IMR-90 (cell line): ENCODE measurements around the gene LRRFIP1. TPM values are rescaled to one million over a fixed set of nuclear protein-coding genes. Genes with fewer than 3 reads are reported as not detected.

Experiments used
- ATAC-seq: fragments of 200-7000 bp; cut with Tn5 transposase; 2 replicates; pipeline ENCODE4 v1.9.1; 2020; ENCODE audit warnings: low read depth, mild to moderate bottlenecking, moderate library complexity
- BruUV-seq: library from RNA; stranded (reverse); fragments of 400-500 nt; replicated peaks from 2 replicates; lab custom pipeline; 2021; lab: Mats Ljungman, UMichigan
- CTCF ChIA-PET: fragments of 300-600 bp; formaldehyde crosslinking; extraction: SDS; loops from one replicate; lab custom pipeline; 2021; ENCODE audit warnings: antibody characterized with exemption; lab: Yijun Ruan, JAX
- POLR2A ChIA-PET: fragments of 300-600 bp; sonication (Branson Sonifier 250); formaldehyde crosslinking; loops from one replicate; lab custom pipeline; 2022; ENCODE audit warnings: antibody characterized with exemption; ENCODE audit not compliant: unreplicated experiment; lab: Charles Lee
- DNase-seq: peaks from one replicate; pipeline ENCODE4 v3.0.0; 2013
- H2AFZ ChIP-seq: replicated peaks from 2 replicates; pipeline ENCODE3; 2013; ENCODE audit warnings: low read length, mild to moderate bottlenecking; ENCODE audit not compliant: poor library complexity
- H2AK5ac ChIP-seq: 2 replicates; pipeline ENCODE4 v1.6.1; 2013; ENCODE audit warnings: low read depth, low read length, inconsistent platforms
- H2AK9ac ChIP-seq: replicated peaks from 2 replicates; pipeline ENCODE3; 2013; ENCODE audit warnings: mild to moderate bottlenecking, low read depth, low read length, moderate library complexity; ENCODE audit not compliant: poor library complexity
- H2BK120ac ChIP-seq: 2 replicates; pipeline ENCODE4 v1.6.1; 2013; ENCODE audit warnings: low read depth, low read length, inconsistent platforms
- H2BK15ac ChIP-seq: 3 replicates; pipeline ENCODE4 v1.6.1; 2013; ENCODE audit warnings: low read depth, low read length, inconsistent platforms
- H2BK20ac ChIP-seq: 2 replicates; pipeline ENCODE4 v1.6.1; 2013; ENCODE audit warnings: low read depth, mild to moderate bottlenecking, inconsistent platforms, low read length, moderate library complexity
- H2BK5ac ChIP-seq: 2 replicates; pipeline ENCODE4 v1.6.1; 2013; ENCODE audit warnings: mild to moderate bottlenecking, low read depth, low read length, inconsistent platforms; ENCODE audit not compliant: poor library complexity, severe bottlenecking
- H3K14ac ChIP-seq: replicated peaks from 2 replicates; pipeline ENCODE4 v1.6.1; 2013; ENCODE audit warnings: low read depth, low read length, inconsistent platforms
- H3K18ac ChIP-seq: 2 replicates; pipeline ENCODE4 v1.6.1; 2013; ENCODE audit warnings: low read depth, low read length, control low read depth
- H3K23ac ChIP-seq: 2 replicates; pipeline ENCODE4 v1.6.1; 2013; ENCODE audit warnings: low read depth, low read length, inconsistent platforms
- H3K27ac ChIP-seq: 2 replicates; pipeline ENCODE4 v1.5.1; 2013; ENCODE audit warnings: mild to moderate bottlenecking, control low read depth, low read length; ENCODE audit not compliant: insufficient read depth
- H3K27me3 ChIP-seq: 2 replicates; pipeline ENCODE4 v1.6.1; 2013; ENCODE audit warnings: low read length; ENCODE audit not compliant: control insufficient read depth, insufficient read depth
- H3K36me3 ChIP-seq: 2 replicates; pipeline ENCODE4 v1.6.1; 2013; ENCODE audit warnings: low read length, mixed read lengths; ENCODE audit not compliant: control insufficient read depth, insufficient read depth
- H3K4ac ChIP-seq: 2 replicates; pipeline ENCODE4 v1.6.1; 2013; ENCODE audit warnings: low read depth, low read length, inconsistent platforms
- H3K4me1 ChIP-seq: 2 replicates; pipeline ENCODE4 v1.6.1; 2013; ENCODE audit warnings: low read length, mixed read lengths; ENCODE audit not compliant: control insufficient read depth, insufficient read depth
- H3K4me2 ChIP-seq: 2 replicates; pipeline ENCODE4 v1.6.1; 2013; ENCODE audit warnings: low read depth, mild to moderate bottlenecking, control low read depth, low read length, moderate library complexity
- H3K4me3 ChIP-seq: 2 replicates; pipeline ENCODE4 v1.5.1; 2013; ENCODE audit warnings: low read depth, mild to moderate bottlenecking, control low read depth, low read length, moderate library complexity; ENCODE audit not compliant: insufficient read depth
- H3K56ac ChIP-seq: 2 replicates; pipeline ENCODE4 v1.6.1; 2013; ENCODE audit warnings: low read length, inconsistent platforms; ENCODE audit not compliant: insufficient read depth; ENCODE audit errors: extremely low read depth
- H3K79me1 ChIP-seq, 2 experiments: 2 replicates each; pipeline ENCODE4 v1.6.1; 2013; ENCODE audit warnings: low read length in 2 of 2, inconsistent platforms in 1 of 2, low read depth in 1 of 2
- H3K9ac ChIP-seq: 2 replicates; pipeline ENCODE4 v1.6.1; 2013; ENCODE audit warnings: low read depth, low read length, control low read depth
- H3K9me1 ChIP-seq: 2 replicates; pipeline ENCODE4 v1.6.1; 2013; ENCODE audit warnings: low read length, inconsistent platforms; ENCODE audit not compliant: insufficient read depth
- H3K9me3 ChIP-seq: 2 replicates; pipeline ENCODE4 v1.6.1; 2013; ENCODE audit warnings: low read length; ENCODE audit not compliant: control insufficient read depth, insufficient read depth
- H4K20me1 ChIP-seq: 2 replicates; pipeline ENCODE4 v1.6.1; 2013; ENCODE audit warnings: low read length, inconsistent platforms; ENCODE audit not compliant: insufficient read depth
- H4K5ac ChIP-seq: 2 replicates; pipeline ENCODE4 v1.6.1; 2013; ENCODE audit warnings: mild to moderate bottlenecking, low read depth, low read length, control low read depth
- H4K8ac ChIP-seq, 2 experiments: 2 replicates each; pipeline ENCODE4 v1.6.1; 2013; ENCODE audit warnings: low read depth in 2 of 2, low read length in 2 of 2, control low read depth in 1 of 2, inconsistent platforms in 1 of 2
- H4K91ac ChIP-seq: 2 replicates; pipeline ENCODE4 v1.6.1; 2013; ENCODE audit warnings: low read depth, low read length, inconsistent platforms; ENCODE audit not compliant: insufficient read depth
- BHLHE40 ChIP-seq: fragments of 150-350 bp; IDR thresholded peaks from 2 replicates; pipeline ENCODE4 v1.6.1; 2016; ENCODE audit warnings: mild to moderate bottlenecking, low read depth, low read length
- CEBPB ChIP-seq: IDR thresholded peaks from 2 replicates; pipeline ENCODE4 v1.6.1; 2012; ENCODE audit warnings: low read depth, low read length, improper control_type of control experiment
- CTCF ChIP-seq: conservative IDR thresholded peaks from 2 replicates; pipeline ENCODE4 v1.5.1; 2012; ENCODE audit warnings: mild to moderate bottlenecking, low read depth, low read length, improper control_type of control experiment
- MAFK ChIP-seq: IDR thresholded peaks from 2 replicates; pipeline ENCODE4 v1.6.1; 2012; ENCODE audit warnings: low read depth, low read length, improper control_type of control experiment
- MAZ ChIP-seq: IDR thresholded peaks from 2 replicates; pipeline ENCODE4 v1.6.1; 2012; ENCODE audit warnings: low read depth, mild to moderate bottlenecking, low read length, improper control_type of control experiment, moderate library complexity, borderline replicate concordance
- RAD21 ChIP-seq: IDR thresholded peaks from 2 replicates; pipeline ENCODE4 v1.6.1; 2012; ENCODE audit warnings: low read length, improper control_type of control experiment
- RFX5 ChIP-seq: IDR thresholded peaks from 2 replicates; pipeline ENCODE4 v1.8.0; 2012; ENCODE audit warnings: low read depth, mild to moderate bottlenecking, low read length, moderate library complexity
- SMC3 ChIP-seq: fragments of 150-350 bp; IDR thresholded peaks from 2 replicates; pipeline ENCODE4 v1.6.1; 2016; ENCODE audit warnings: low read depth, mild to moderate bottlenecking, antibody characterized with exemption, low read length, moderate library complexity
- WGBS, 2 experiments: methylation state at CpG; one replicate each; pipeline versions ENCODE4 v1.1.5 to v1.1.7; 2013; ENCODE audit warnings: missing lambda C conversion rate in 2 of 2; ENCODE audit not compliant: insufficient read length in 1 of 2; ENCODE audit errors: extremely low coverage in 2 of 2; 5-methylcytosine and 5-hydroxymethylcytosine counted together
- dilution Hi-C: fragments of 300-500 bp; cut with HindIII; formaldehyde crosslinking; loops from one replicate; pipeline ENCODE4 v1.14.3; 2018; ENCODE audit warnings: low sequenced_read_pairs; ENCODE audit not compliant: unreplicated experiment
- in situ Hi-C: fragments of 300-500 bp; cut with MboI; formaldehyde crosslinking; loops from 3 replicates; pipeline ENCODE4 v1.14.3; 2019; ENCODE audit warnings: low sequenced_read_pairs, inconsistent platforms, mixed read lengths
- intact Hi-C: fragments of 100-400 bp; cut with micrococcal nuclease; formaldehyde crosslinking; loops from 2 replicates; pipeline ENCODE4 v1.10.0; 2022
- polyA plus RNA-seq, 3 experiments: library from polyadenylated mRNA; depleted of rRNA; stranded (reverse); fragments of >200 nt; gene quantifications; 2 replicates each; pipeline ENCODE4 v1.2.3, GENCODE V29; 2012; ENCODE audit warnings: low replicate concordance in 1 of 3
- total RNA-seq: library from RNA; depleted of rRNA; stranded (reverse); fragments of >200 nt; gene quantifications from 2 replicates; pipeline ENCODE4 v1.2.3, GENCODE V29; 2012

Gene LRRFIP1
- total and polyA plus RNA-seq, 2 of the 4 experiments (the other 2 are of a cell fraction), result 52.2 to 54.4 TPM

GRCh38 chr2:237673130-237674001, 46.0 kb downstream of the LRRFIP1 start:
- ATAC-seq (peak; percentile 33), DNase-seq (peak; percentile 75)
- peak overlapping the region; percentile 77 for H2AK9ac ChIP-seq
- H3K27me3 ChIP-seq, result no peaks in the 10 kb centered on the region
- ChIA-PET CTCF (interaction anchor here (0.5 to 5.7 kb wide), 12 partner anchors 11 to 1649 kb away, joined by 3 to 56 read pairs (median 4); no protein-coding TSS in a partner anchor), POLR2A (interaction anchor here (0.6 kb wide), 1 partner anchor 11 kb away, joined by 3 read pairs; no protein-coding TSS in a partner anchor)
- peak overlapping the region; percentile 80 for H2BK120ac ChIP-seq
- intact Hi-C loops, result loop anchor here (1.0 to 10.0 kb wide), 4 partner anchors 13 to 611 kb away; partner anchors contain the start of gene PER2
- H2BK15ac ChIP-seq, result peak overlapping the region; percentile 22; the same call in 2 of the 3 replicates
- dilution Hi-C loops, result no loop called here
- H2AFZ ChIP-seq, result peak overlapping the region; percentile 82
- H2BK20ac ChIP-seq, result peak overlapping the region; percentile 66
- H3K4me3 ChIP-seq, result no peak overlapping the region
- WGBS, 2 experiments, result 30% methylated on average over 2 of the region's 39 CpGs; no CpG with 5 or more reads in 1 of the 2 experiments
- in situ Hi-C loops, result loop anchor here (5.0 kb wide), 1 partner anchor 69 kb away; no protein-coding TSS in a partner anchor
- peak overlapping the region; percentile 17; the same call in 1 of the 2 replicates for H3K56ac ChIP-seq
- H2AK5ac ChIP-seq, result peak overlapping the region; percentile 74
- H2BK5ac ChIP-seq, result peak overlapping the region; percentile 46
- 0 out of 2 replicates have a peak overlapping the region, but pooled peaks have one; percentile 8 for H3K9ac ChIP-seq
- H3K4me1 ChIP-seq, result peaks cover 43% of the 10 kb centered on the region
- H4K91ac ChIP-seq, result peak overlapping the region; percentile 73
- H3K9me3 ChIP-seq, result no peaks in the 10 kb centered on the region
- H3K18ac ChIP-seq, result peak overlapping the region; percentile 22
- peak overlapping the region; percentile 87 for H3K4ac ChIP-seq
- TF ChIP-seq RFX5 (no peak), RAD21 (peak; percentile 79), SMC3 (peak; percentile 89), MAFK (no peak), MAZ (peak; percentile 11; the same call in 1 of the 2 replicates), CTCF (peak; percentile 74), CEBPB (no peak), BHLHE40 (no peak)
- H3K79me1 ChIP-seq, result peaks cover 33 to 75% of the 10 kb centered on the region in 2 experiments
- H3K4me2 ChIP-seq, result peak overlapping the region; percentile 13
- peak overlapping the region; percentile 39 for H3K23ac ChIP-seq
- peak overlapping the region; percentile 67 to 73 for H4K8ac ChIP-seq
- H3K14ac ChIP-seq, result peak overlapping the region; percentile 64
- H3K9me1 ChIP-seq, result peaks cover 29% of the 10 kb centered on the region
- H4K5ac ChIP-seq, result peak overlapping the region; percentile 56
- peak overlapping the region; percentile 50 for H3K27ac ChIP-seq
- H3K36me3 ChIP-seq, result peaks cover 2% of the 10 kb centered on the region; the same call in 1 of the 2 replicates
- no TSS peak for BruUV-seq
- H4K20me1 ChIP-seq, result peaks cover 14% of the 10 kb centered on the region
